Measurements from ENCODE around the gene MKRN3.

Gene MKRN3

DNA sequence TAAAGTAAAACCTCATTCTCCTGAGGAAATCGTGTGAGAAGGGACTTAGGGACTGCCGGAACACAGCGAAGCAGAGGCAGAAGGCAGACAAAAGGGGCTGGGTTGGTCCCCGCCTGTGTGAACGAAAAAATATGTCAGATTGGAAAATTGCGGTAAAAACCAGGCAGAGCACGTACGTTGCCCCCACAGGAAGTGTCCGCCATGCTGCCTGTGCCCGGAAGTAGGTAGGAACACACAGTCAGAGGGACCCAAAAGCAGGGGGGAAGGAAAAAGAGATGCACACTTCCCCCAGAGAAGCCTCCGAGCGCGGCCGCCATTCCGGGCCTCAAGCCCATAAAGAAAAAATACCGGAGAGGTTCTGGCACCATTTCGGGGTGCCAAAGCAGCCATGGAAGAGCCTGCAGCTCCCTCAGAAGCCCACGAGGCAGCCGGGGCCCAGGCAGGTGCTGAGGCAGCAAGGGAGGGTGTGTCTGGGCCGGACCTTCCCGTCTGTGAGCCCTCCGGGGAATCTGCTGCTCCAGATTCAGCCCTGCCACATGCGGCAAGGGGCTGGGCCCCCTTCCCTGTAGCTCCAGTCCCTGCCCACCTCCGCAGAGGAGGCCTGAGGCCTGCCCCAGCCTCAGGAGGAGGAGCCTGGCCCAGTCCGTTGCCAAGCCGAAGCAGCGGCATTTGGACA, at the start of gene MKRN3:
Gene MKRN3, plus strand, starts transcription at position 280 of the 676 bp plus-strand sequence. Its CDS starts 109 bp downstream, at position 389.
- DNase-seq (ENCODE audit: low read depth) = no peak

DNA sequence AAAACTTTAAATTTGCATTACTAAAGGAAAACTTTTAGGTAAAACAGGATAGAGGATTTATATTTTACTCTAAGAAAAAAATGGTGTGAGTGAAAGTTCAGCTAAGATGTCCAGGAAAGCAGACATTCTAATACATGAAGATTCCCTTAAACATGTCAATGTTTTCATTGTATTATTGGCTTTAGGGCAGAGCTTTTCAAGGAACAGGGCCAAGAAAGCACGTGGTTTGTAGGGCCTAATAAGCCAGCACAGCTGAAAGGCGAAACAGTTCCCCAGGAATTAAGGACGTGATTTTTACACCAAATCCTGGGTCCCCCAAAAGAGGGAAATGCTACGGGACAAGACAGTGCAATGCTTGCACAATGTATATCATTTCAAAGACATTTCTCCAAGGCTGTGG, 48.6 kb upstream of the MKRN3 start:
- DNase-seq (ENCODE audit: low read depth) = no peak

DNA sequence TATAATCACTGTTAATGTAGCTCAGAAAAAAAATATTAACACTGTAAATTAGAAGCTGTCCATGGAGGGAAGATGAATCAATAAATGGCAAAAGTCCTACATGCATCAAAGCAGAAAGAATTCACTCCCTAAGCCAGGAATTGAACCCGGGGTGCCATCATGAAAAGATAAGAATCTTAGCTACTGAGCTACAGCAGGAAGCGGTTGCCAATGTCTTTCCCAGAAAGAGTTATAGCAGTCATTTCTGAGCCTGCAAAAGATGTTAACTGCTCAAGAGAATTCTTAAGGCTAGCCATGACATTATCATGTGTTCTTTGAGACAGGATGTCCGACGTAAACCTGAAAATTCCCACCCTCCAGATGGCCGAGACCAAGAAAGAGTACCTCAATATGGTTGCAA, 47.4 kb upstream of the MKRN3 start:
- DNase-seq (ENCODE audit: low read depth) = no peak

DNA sequence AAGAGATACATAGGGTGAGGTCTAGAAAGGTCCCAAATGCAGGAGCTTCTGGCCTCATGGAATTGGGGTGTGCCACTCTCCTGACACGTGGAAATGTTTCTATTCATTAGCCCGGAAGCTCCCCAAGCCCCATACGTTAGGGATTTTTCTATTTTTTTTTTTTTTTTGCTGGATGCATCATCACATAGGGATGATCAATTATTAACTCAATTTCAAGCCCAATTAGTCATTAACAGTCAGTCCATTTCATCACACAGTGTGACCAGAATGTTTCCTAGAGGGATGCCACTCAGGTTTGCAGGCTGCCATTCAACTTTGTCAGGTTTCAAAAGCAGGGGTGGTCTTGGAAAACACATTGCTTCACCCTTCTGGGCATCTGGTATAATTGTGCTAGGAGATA, 40.7 kb upstream of the MKRN3 start:
- no peak for DNase-seq (ENCODE audit: low read depth)

DNA sequence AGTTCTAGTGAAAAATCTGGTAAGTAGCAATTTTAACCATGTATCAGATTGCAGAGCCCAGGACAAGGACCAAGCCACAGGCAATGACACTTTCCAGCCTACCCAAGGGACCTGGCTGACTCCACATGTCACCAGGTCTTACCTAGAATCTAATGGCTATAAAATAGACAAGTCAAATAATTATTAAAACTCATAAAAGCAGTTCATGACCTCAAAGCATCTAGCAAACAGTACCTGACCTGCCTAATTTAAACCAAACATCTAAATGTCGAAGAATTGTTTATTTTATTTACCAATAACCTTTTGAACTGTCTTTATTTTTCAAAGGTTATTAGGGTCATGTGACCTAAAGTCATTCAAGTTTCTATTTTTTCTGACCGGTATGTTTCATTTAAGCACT, 35.6 kb upstream of the MKRN3 start:
- DNase-seq (ENCODE audit: low read depth) = no peak

DNA sequence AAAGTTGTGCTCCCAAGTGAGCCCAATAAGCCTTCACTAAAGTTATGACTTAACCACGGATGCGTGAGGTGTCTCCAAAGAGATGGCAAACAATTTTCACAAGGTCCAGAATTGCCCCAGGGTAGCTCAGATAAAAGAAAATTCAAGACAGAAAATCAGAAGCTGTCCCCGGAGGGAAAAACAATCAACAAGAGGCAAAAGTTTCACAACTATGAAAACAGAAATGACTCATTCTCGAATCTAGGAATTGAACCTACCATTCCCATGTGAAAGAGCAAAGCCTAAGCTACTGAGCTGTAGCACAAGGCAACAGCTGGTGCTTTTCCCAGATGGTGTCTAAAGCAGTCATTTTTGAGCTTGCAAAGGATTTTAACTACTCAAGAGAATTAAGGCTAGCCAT, 33.5 kb upstream of the MKRN3 start:
- no peak for DNase-seq (ENCODE audit: low read depth)

DNA sequence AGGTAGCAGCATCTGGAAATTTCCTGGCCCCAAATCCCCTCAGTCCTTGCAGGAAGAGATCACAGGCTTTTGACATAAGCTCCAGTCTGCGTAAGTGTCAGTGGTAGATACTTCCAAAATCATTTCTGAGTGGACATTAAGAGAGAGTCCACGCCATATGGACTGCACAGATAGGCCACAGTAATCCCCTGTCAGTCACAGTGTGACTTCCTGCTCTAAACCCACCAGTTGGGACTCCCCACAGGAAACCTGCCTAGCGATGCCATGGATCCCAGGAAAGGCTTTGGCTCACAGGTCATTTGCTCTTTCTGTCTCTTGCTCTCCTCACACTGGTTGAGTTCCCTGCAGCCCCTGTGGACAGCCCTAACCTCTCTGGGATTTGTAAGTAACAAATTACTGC, 28.8 kb upstream of the MKRN3 start:
- DNase-seq (ENCODE audit: low read depth) = no peak

DNA sequence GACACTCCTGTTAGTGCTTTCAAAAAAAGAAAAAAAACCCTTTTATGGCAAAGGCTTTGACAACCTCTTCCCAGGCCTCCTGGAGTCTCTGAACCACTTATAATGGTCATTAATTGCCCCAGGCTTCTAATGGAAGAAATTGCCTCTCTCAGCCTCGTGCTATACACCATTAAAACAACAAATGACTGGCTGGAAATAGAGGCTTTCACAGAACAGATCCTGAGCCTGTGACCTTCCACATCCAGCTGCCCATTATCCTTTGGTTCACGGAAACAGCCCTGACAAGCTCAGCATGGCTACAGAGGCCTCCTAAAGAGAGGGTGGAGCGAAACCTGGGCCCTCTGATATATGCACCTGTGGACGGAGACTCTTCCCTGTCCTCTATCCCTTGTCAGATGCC, 26.8 kb upstream of the MKRN3 start:
- DNase-seq (ENCODE audit: low read depth) = no peak

DNA sequence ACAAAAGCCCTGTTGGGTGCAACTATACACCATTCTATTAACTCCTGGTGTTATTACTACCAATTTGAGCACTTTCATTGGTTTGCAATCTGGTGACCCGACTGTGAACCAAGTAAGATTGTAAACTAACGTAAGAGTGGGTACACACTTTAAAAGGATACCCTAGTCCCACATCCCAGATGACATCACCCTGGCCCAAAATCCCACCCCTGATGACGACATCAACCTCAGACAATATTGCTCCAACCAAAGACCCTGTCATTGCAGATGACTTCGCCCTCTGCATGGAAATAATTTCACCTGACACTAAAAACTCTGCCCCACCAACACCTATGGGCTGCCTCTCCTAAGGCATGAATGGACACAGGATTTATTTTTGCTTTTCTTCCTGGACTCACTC, 25.6 kb upstream of the MKRN3 start:
- DNase-seq (ENCODE audit: low read depth) = no peak

DNA sequence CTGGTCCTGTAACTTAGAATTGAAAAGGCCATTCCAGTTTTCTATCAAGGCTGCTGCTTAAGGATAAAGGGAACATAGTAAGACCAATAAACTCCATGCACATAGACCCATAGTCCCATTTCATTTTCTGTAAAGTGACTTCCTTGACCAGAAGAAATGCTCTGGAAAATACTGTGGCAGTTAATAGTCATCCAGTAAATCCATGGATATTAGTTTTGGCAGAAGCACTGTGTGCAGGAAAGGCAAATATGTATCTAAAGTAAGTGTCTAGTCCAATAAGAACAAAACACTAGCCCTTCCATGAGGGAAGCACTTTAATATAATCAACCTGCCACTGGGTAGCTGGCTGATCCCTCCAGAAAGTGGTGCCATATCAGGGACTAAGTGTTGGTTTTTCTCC, 19.3 kb upstream of the MKRN3 start:
- no peak for DNase-seq (ENCODE audit: low read depth)

DNA sequence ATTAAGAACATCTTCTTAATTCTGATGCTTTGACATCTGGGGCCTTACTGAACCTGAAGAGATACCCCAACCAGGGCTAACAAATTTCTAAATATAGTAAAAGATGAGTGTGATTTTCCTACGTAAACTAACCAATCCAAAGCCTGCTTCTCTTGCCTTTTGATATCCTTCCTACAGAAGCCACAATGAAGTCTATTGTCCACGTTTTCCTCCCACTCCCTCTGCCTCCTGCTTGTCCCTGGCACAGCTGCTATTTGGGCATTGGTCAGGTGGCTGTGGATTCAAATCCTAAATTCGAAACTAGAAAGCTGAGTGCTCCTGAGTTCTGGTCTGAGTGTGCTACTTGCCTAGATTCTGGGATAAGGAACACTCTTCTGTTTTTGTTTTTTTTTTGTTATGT, 17.4 kb upstream of the MKRN3 start:
- DNase-seq (ENCODE audit: low read depth) = no peak

DNA sequence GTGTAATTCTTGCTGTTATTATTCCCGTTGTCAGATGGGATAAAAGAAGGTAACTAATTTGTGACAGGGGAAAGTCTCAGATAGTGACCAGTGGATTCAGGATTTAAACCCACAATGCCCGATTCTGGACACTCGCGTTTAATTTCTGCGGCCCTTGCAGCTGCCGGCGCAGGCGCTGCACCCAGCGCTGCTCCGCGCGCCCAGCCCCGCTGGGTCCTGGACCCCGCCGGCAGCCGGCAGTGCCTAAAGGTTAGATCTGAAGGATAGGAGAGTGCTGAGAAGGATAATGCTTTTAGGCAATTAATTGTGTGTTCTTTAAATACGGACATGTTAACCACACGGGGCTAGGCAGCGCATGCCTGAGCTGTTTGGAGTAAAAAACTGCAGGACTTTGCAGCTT, 3.6 kb upstream of the MKRN3 start:
- DNase-seq (ENCODE audit: low read depth) = no peak

DNA sequence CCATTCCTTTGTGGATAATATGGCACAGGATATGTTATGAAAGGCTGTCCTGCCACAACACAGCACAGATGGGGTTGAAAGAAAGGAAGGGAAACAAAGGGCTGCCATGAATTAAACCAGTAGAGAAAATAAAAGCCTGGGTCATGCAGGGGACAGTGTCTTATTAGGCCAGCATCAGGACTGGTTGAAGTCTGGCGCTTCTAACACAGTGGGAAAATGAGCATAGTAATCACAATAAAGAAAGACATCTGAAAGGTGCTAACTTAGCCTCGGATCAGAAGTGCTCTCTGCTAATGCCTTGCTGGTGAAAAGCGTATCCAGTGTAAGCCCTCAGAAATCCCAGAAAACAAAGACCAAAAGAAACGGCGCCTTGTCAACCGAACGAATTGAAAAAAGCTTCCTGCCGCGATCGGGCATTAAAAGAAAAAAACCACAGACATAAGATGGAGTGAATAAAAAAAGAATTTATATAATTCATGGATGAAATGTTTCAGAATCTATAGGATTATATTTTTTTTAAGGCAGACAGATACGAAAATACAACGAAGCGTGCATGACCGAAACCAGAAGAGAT, 566 bp upstream of the MKRN3 start:
- DNase-seq (ENCODE audit: low read depth) = no peak

DNA sequence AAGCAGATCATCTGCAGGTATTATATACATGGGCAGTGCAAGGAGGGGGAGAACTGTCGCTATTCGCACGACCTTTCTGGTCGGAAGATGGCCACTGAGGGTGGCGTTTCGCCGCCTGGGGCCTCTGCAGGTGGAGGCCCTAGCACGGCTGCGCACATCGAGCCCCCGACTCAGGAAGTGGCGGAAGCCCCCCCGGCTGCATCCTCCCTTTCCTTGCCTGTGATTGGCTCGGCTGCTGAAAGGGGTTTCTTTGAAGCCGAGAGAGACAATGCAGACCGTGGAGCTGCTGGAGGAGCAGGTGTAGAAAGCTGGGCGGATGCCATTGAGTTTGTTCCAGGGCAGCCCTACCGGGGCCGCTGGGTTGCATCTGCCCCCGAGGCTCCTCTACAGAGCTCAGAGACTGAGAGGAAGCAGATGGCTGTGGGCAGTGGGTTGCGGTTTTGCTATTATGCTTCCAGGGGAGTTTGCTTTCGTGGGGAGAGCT, 639 bp downstream of the MKRN3 start:
- no peak for DNase-seq (ENCODE audit: low read depth)

DNA sequence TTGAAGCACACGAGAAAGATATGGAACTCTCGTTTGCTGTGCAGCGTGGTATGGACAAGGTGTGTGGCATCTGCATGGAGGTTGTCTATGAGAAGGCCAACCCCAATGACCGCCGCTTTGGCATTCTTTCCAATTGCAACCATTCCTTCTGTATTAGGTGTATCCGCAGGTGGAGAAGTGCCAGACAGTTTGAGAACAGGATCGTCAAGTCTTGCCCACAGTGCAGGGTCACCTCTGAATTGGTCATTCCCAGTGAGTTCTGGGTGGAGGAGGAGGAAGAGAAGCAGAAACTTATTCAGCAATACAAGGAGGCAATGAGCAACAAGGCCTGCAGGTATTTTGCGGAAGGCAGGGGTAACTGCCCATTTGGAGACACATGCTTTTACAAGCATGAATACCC, 1.2 kb downstream of the MKRN3 start:
- DNase-seq (ENCODE audit: low read depth) = no peak

DNA sequence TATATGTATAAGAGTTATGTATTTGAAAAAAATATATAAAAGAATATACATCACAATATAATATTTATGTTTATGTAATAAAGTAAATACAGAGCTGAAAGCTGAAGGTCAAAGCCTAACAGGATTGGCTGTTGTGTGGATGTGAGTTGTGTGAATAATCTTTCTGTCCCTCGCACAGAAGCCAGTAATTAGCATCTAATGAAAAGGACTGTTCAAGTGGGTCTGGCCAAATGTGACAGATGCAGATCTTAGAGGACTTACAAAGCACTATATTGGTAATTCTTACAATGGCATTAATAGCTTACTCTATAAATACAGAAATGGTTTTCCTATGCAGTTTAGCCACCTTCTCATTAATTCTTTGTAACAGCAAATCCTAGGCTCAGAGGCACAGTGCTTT, 2.4 kb downstream of the MKRN3 start:
- DNase-seq (ENCODE audit: low read depth) = no peak

DNA sequence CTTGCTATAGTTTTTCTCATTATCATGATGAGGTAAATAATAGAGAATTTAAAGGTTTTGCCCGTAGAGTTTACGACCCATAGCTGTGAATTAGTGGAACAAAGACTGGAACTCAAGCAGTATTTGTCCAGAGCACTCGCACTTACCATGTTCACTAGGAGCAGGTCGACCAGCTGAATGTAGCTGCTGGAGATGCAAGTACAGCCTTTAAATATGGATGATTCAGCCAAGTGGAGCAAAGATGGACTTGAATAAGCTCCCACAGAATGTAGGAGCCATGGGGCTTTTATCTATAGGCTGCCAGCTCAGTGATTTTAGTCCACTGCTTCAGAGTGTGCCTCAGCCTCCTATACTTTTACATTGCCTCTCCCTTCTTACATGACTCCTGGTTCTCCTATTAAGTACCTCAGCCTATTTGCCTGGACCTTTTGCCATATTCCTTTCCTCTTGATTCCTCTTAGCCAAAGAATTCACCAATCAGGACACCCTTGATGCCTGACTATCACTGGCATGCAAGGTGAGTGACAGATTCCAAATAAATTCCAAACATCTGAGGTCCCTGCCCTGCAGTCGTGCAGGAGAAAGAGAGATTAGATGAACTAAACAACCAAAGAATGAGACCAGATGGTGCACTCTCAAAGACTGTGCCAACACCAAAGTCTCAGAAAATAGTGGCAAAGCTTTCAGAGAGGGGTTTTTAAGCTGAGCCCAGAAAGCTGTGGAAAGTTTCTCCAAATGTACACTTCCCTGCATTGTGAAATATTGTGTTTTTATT, 3.9 kb downstream of the MKRN3 start:
- DNase-seq (ENCODE audit: low read depth) = no peak

DNA sequence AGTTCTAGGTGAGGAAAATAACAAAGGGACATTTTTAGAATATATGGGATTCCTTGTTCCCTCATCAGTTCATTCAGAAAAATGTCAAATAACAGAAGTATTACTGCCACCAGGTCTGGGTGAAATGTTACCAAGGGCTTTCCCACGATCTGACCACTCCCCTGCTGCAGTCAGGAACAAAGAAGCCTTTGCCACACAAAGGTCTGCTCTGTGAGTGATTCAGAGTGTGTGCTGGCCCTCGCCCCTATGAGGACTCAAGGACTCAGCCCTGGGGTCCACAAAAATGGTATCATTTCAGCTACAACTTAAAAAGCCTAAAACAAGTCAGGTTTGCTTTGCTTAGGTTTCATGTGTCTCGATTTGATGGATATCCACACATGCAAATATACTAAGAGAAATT, 5.0 kb downstream of the MKRN3 start:
- DNase-seq (ENCODE audit: low read depth) = no peak

DNA sequence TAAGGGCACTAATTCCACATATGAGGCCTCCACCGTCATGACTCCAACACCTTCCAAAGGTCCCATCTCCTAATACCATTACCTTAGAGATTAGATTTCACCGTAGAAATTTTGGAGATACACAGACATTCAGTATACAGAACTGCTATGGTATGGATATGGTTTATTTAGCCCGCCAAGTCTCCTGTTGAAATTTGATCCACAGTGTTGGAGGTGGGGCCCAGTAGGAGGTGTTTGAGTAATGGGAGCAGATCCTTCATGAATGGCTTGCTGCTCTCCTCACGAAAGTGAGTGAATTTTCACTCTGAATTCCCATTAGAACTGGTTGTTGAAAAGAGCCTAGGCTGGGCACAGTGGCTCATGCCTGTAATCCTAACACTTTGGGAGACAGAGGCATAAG, 7.4 kb downstream of the MKRN3 start:
- DNase-seq (ENCODE audit: low read depth) = no peak

DNA sequence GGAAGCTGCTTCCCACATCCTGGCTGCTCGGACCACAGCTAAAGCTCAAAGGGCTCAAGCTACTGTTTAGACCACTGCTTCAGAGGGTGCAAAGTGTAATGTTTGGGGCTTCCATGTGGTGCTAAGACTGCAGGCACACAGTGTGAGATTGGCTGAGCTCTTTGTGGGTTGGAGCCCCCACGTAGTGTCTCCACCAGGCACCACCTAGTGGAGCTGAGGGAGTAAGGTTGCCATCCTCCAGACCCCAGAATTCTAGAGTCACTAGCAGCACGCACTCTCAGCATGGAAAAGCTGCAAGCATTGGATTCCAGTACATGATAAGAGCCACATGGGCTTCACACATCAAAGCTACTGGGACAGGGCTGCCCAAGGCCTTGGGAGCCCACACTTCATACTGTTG, 9.3 kb downstream of the MKRN3 start:
- DNase-seq (ENCODE audit: low read depth) = no peak

DNA sequence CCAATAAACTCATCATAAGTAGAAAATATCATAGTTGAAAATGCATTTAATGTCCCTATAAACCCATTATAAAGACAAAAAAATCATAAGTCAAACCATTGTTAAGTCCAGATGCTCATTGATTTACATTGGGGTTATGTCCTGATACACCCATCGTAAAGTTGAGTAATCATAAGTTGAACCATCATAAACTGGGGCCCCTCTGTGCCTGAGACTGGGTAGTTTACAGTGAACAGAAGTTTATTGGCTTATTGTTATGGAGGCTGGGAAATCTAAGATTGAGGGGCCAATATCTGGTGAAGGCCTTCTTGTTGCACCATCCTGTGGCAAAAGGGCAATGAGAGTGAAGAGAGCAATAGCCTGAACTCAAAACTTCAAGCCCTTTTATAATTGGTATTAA, 10.6 kb downstream of the MKRN3 start:
- no peak for DNase-seq (ENCODE audit: low read depth)

DNA sequence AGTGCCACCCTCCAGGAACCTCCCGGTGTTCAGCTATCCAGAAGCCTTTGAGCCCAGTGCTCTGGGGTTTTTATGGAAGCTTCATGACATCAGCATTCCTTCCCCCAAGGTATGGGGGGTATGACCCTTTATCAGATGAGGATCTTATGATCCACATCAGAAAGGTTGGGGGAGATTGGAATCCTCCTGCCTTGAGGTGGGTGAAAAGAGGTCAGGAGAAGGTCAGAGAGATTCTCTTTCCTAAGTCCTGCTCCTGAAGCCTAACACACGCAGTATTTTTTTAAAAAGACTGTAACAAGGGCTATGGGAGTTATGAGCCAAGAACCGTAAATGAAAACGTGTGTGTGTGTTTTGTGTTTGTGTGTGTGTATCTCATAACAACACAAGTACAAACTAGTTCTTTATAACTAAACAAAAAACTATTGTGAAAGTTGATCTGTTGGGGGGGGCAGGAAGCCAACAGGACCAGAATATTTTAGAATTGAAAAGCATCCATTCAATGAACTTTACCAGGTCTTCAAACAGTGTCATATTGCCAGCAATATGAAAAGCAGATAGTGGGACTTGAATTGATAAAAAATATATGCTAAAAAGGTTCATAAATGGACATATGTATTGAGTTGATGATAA, 13.2 kb downstream of the MKRN3 start:
- DNase-seq (ENCODE audit: low read depth) = no peak

DNA sequence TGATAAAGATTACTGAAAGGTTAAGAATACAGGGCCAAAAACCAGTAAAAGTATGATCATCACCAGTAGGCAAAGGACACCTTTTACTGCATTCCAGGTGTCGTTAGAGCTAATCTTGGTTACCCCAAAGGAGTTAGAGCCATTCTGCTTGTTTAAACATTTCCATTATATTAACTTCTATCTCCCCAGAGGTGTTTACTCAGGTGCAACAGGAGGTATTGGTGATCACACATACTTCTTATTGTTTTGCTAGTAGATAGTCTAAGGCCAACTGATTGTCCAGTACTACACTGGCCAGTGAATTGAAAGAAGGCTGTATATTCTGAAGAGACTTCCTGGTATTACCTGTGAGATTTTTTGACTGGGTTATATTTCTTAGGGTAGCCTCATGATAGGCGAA, 22.8 kb downstream of the MKRN3 start:
- DNase-seq (ENCODE audit: low read depth) = no peak
